H9 (cell line): Measurements from ENCODE around the gene KCNS3. TPM values are rescaled to one million over a fixed set of nuclear protein-coding genes. Genes with fewer than 3 reads are reported as not detected.
A peak's percentile ranks its signal among the peaks of the same experiment; 100 is the strongest.

Experiments
- DNase-seq: peaks from one replicate; pipeline ENCODE4 v3.0.0-alpha.2; 2017
- H2AFZ ChIP-seq: one replicate; pipeline ENCODE4 v1.6.1; 2013; ENCODE audit warnings: mild to moderate bottlenecking, low read length, control low read depth, moderate library complexity
- H2AK5ac ChIP-seq: 2 replicates; pipeline ENCODE4 v1.6.1; 2013; ENCODE audit warnings: low read length, control low read depth, mixed read lengths; ENCODE audit not compliant: insufficient read length
- H2BK120ac ChIP-seq: one replicate; pipeline ENCODE4 v1.6.1; 2013; ENCODE audit warnings: low read depth, mild to moderate bottlenecking, low read length, control low read depth, inconsistent platforms; ENCODE audit not compliant: poor library complexity, severe bottlenecking
- H2BK12ac ChIP-seq: 2 replicates; pipeline ENCODE4 v1.6.1; 2013; ENCODE audit warnings: low read length, control low read depth, mixed read lengths, low read depth; ENCODE audit not compliant: insufficient read length
- H2BK15ac ChIP-seq: 2 replicates; pipeline ENCODE4 v1.6.1; 2013; ENCODE audit warnings: low read depth, low read length, control low read depth
- H2BK20ac ChIP-seq: one replicate; pipeline ENCODE4 v1.6.1; 2013; ENCODE audit warnings: low read depth, mild to moderate bottlenecking, low read length, control low read depth, inconsistent platforms; ENCODE audit not compliant: poor library complexity, severe bottlenecking
- H2BK5ac ChIP-seq: 2 replicates; pipeline ENCODE4 v1.6.1; 2013; ENCODE audit warnings: low read length, control low read depth, mixed read lengths; ENCODE audit not compliant: insufficient read length
- H3K14ac ChIP-seq: 2 replicates; pipeline ENCODE4 v1.6.1; 2013; ENCODE audit warnings: low read length, control low read depth; ENCODE audit not compliant: insufficient read depth
- H3K18ac ChIP-seq: 2 replicates; pipeline ENCODE4 v1.6.1; 2013; ENCODE audit warnings: low read depth, mild to moderate bottlenecking, mixed read lengths, low read length, control low read depth; ENCODE audit not compliant: insufficient read length
- H3K23ac ChIP-seq: 2 replicates; pipeline ENCODE4 v1.6.1; 2013; ENCODE audit warnings: low read length, control low read depth, mixed read lengths, low read depth; ENCODE audit not compliant: insufficient read length
- H3K23me2 ChIP-seq: 2 replicates; pipeline ENCODE4 v1.6.1; 2013; ENCODE audit warnings: low read depth, mild to moderate bottlenecking, mixed read lengths, low read length, control low read depth; ENCODE audit not compliant: insufficient read length, poor library complexity, severe bottlenecking
- H3K27ac ChIP-seq: 2 replicates; pipeline ENCODE4 v1.5.1; 2013; ENCODE audit warnings: low read length, control low read depth, mixed read lengths, low read depth; ENCODE audit not compliant: insufficient read length
- H3K27me3 ChIP-seq: 2 replicates; pipeline ENCODE4 v1.6.1; 2013; ENCODE audit warnings: low read length, control low read depth, inconsistent platforms; ENCODE audit not compliant: insufficient read depth
- H3K4ac ChIP-seq: 2 replicates; pipeline ENCODE4 v1.6.1; 2013; ENCODE audit warnings: low read depth, mild to moderate bottlenecking, control low read depth, inconsistent platforms, low read length, moderate library complexity
- H3K4me1 ChIP-seq: 2 replicates; pipeline ENCODE4 v1.6.1; 2013; ENCODE audit warnings: low read length, control low read depth, inconsistent platforms; ENCODE audit not compliant: insufficient read depth
- H3K4me2 ChIP-seq: 2 replicates; pipeline ENCODE4 v1.6.1; 2013; ENCODE audit warnings: low read length, control low read depth, mixed read lengths; ENCODE audit not compliant: insufficient read length, insufficient read depth
- H3K56ac ChIP-seq: 2 replicates; pipeline ENCODE4 v1.6.1; 2013; ENCODE audit warnings: low read depth, mild to moderate bottlenecking, mixed read lengths, low read length, control low read depth; ENCODE audit not compliant: insufficient read length
- H3K79me1 ChIP-seq: 2 replicates; pipeline ENCODE4 v1.6.1; 2013; ENCODE audit warnings: low read depth, mild to moderate bottlenecking, moderate library complexity, low read length, control low read depth, inconsistent platforms; ENCODE audit not compliant: insufficient read depth, poor library complexity, severe bottlenecking
- H3K79me2 ChIP-seq: 2 replicates; pipeline ENCODE4 v1.6.1; 2013; ENCODE audit warnings: low read length, control low read depth, inconsistent platforms; ENCODE audit not compliant: insufficient read depth
- H3K9ac ChIP-seq: 2 replicates; pipeline ENCODE4 v1.6.1; 2013; ENCODE audit warnings: low read length, control low read depth, mixed read lengths; ENCODE audit not compliant: insufficient read length; ENCODE audit errors: extremely low read depth
- H3K9me3 ChIP-seq: one replicate; pipeline ENCODE4 v1.6.1; 2013; ENCODE audit warnings: low read depth, low read length, inconsistent platforms; ENCODE audit not compliant: control insufficient read depth
- H3T11ph ChIP-seq: one replicate; pipeline ENCODE4 v1.6.1; 2013; ENCODE audit warnings: mild to moderate bottlenecking, low read length, control low read depth, inconsistent platforms
- H4K20me1 ChIP-seq: one replicate; pipeline ENCODE4 v1.6.1; 2013; ENCODE audit not compliant: control insufficient read depth, insufficient read length, insufficient read depth
- H4K5ac ChIP-seq: 2 replicates; pipeline ENCODE4 v1.6.1; 2013; ENCODE audit warnings: low read depth, mild to moderate bottlenecking, mixed read lengths, low read length, control low read depth; ENCODE audit not compliant: insufficient read length
- H4K8ac ChIP-seq: replicated peaks from 2 replicates; pipeline ENCODE4 v1.6.1; 2013; ENCODE audit warnings: low read length, control low read depth, mixed read lengths, low read depth; ENCODE audit not compliant: insufficient read length
- H4K91ac ChIP-seq: 2 replicates; pipeline ENCODE4 v1.6.1; 2013; ENCODE audit warnings: low read depth, mild to moderate bottlenecking, moderate library complexity, mixed read lengths, low read length, control low read depth; ENCODE audit not compliant: insufficient read length
- H3K27ac Mint-ChIP-seq, 3 experiments: 2 replicates in 2 of 3; 3 replicates in 1 of 3; pipeline ENCODE4 v1.8.0; 2020 to 2021; ENCODE audit warnings: mixed read lengths in 3 of 3, mild to moderate bottlenecking in 1 of 3, moderate library complexity in 1 of 3
- H3K27me3 Mint-ChIP-seq: 2 replicates; pipeline ENCODE4 v1.8.0; 2021; ENCODE audit warnings: low read depth, mild to moderate bottlenecking, moderate library complexity, mixed read lengths
- H3K36me3 Mint-ChIP-seq, 3 experiments: 2 replicates in 2 of 3; 3 replicates in 1 of 3; pipeline ENCODE4 v1.8.0; 2020 to 2021; ENCODE audit warnings: low read depth in 3 of 3, mixed read lengths in 3 of 3; ENCODE audit not compliant: insufficient read depth in 1 of 3
- H3K4me1 Mint-ChIP-seq, 2 experiments: 2 replicates each; pipeline ENCODE4 v1.8.0; 2020; ENCODE audit warnings: mixed read lengths in 2 of 2
- H3K4me3 Mint-ChIP-seq, 2 experiments: 2 replicates in 1 of 2; 3 replicates in 1 of 2; pipeline ENCODE4 v1.8.0; 2020 to 2021; ENCODE audit warnings: mild to moderate bottlenecking in 2 of 2, mixed read lengths in 2 of 2, moderate library complexity in 1 of 2
- H3K9me3 Mint-ChIP-seq, 2 experiments: 2 replicates in 1 of 2; 3 replicates in 1 of 2; pipeline ENCODE4 v1.8.0; 2020; ENCODE audit warnings: mild to moderate bottlenecking in 2 of 2, mixed read lengths in 2 of 2, moderate library complexity in 1 of 2
- WGBS: extraction: QIAGEN DNeasy Blood & Tissue Kit; methylation state at CpG from one replicate; pipeline ENCODE4 v1.1.7; 2013; ENCODE audit warnings: missing lambda C conversion rate, low lambda C conversion rate, mixed read lengths; ENCODE audit not compliant: insufficient read length; ENCODE audit errors: extremely low coverage; 5-methylcytosine and 5-hydroxymethylcytosine counted together
- total RNA-seq: library from RNA; stranded (reverse); gene quantifications from 2 replicates; pipeline ENCODE4 v1.2.1, GENCODE V29; 2021
- TF ChIP-seq, protein P1 (sequence below): fragments of 200-600 bp; sonication (generic); conservative IDR thresholded peaks from 3 replicates; pipeline ENCODE4 v1.8.0; 2021; ENCODE audit warnings: antibody characterized with exemption, mild to moderate bottlenecking

The KCNS3 gene
- total RNA-seq, 1 experiment from 2014 or later, result 8.0 TPM

- H4K5ac ChIP-seq, result no peak overlapping the region
- H2BK120ac ChIP-seq, result no peak overlapping the region
- Mint-ChIP-seq H3K4me1 (peaks cover 16 to 17% of the 10 kb centered on the region in 2 experiments), H3K36me3 (peaks cover 17 to 28% (median 21%) of the 10 kb centered on the region in 3 experiments; a peak in 6 of 7 replicates), H3K4me3 (no peak overlapping the region), H3K27ac (peak overlapping the region in 2 of 3 experiments; percentile 6 to 43; a peak in 4 of 7 replicates), H3K9me3 (peaks cover 4 to 6% of the 10 kb centered on the region in 2 experiments; a peak in 3 of 5 replicates), H3K27me3 (no peaks in the 10 kb centered on the region; the same call in 1 of the 2 replicates)
- no peak overlapping the region for H3K9ac ChIP-seq
- H3K56ac ChIP-seq, result no peak overlapping the region
- H3K18ac ChIP-seq, result no peak overlapping the region
- no peak for DNase-seq
- no peak overlapping the region for H3K27ac ChIP-seq
- WGBS, result no CpG with 5 or more reads among the region's 6 CpGs
- H2AFZ ChIP-seq, result no peak overlapping the region
- H2BK12ac ChIP-seq, result no peak overlapping the region
- no peak overlapping the region for H4K91ac ChIP-seq
- no peaks in the 10 kb centered on the region for H4K20me1 ChIP-seq
- H3K9me3 ChIP-seq, result no peaks in the 10 kb centered on the region
- H2BK5ac ChIP-seq, result no peak overlapping the region
- H3K23me2 ChIP-seq, result no peaks in the 10 kb centered on the region
- H3K14ac ChIP-seq, result no peak overlapping the region
- no peak overlapping the region for H2BK15ac ChIP-seq
- no peaks in the 10 kb centered on the region for H3K27me3 ChIP-seq
- TF ChIP-seq, protein P1, sequence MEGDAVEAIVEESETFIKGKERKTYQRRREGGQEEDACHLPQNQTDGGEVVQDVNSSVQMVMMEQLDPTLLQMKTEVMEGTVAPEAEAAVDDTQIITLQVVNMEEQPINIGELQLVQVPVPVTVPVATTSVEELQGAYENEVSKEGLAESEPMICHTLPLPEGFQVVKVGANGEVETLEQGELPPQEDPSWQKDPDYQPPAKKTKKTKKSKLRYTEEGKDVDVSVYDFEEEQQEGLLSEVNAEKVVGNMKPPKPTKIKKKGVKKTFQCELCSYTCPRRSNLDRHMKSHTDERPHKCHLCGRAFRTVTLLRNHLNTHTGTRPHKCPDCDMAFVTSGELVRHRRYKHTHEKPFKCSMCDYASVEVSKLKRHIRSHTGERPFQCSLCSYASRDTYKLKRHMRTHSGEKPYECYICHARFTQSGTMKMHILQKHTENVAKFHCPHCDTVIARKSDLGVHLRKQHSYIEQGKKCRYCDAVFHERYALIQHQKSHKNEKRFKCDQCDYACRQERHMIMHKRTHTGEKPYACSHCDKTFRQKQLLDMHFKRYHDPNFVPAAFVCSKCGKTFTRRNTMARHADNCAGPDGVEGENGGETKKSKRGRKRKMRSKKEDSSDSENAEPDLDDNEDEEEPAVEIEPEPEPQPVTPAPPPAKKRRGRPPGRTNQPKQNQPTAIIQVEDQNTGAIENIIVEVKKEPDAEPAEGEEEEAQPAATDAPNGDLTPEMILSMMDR, result no peak
- no peak overlapping the region for H3K4ac ChIP-seq
- peaks cover 8% of the 10 kb centered on the region; the same call in 1 of the 2 replicates for H3K4me1 ChIP-seq
- no peak overlapping the region for H2BK20ac ChIP-seq
- no peak overlapping the region for H3K23ac ChIP-seq
- no peak overlapping the region for H4K8ac ChIP-seq
- H3T11ph ChIP-seq, result no peak overlapping the region
- H3K4me2 ChIP-seq, result no peak overlapping the region
- H2AK5ac ChIP-seq, result no peak overlapping the region
- H3K79me2 ChIP-seq, result no peaks in the 10 kb centered on the region
- H3K79me1 ChIP-seq, result no peaks in the 10 kb centered on the region
Measured at GRCh38 chr2:17935242-17935885, 56.9 kb downstream of the KCNS3 start.
